NT2/D1 (cell line): Measurements from ENCODE around the gene AK4.
"Not testable (repeated sequence)": the region's sequence is repeated elsewhere in the genome, so short reads cannot be mapped to it uniquely, and the experiment has no call there.

ENCODE experiments used
- SUZ12 ChIP-seq: IDR thresholded peaks from 2 replicates; pipeline ENCODE4 v1.6.1; 2011; ENCODE audit not compliant: insufficient read length, insufficient read depth; ENCODE audit errors: extremely low read depth
- YY1 ChIP-seq: IDR thresholded peaks from 2 replicates; pipeline ENCODE4 v1.6.1; 2011; ENCODE audit not compliant: insufficient read length, insufficient read depth
- ZNF274 ChIP-seq: IDR thresholded peaks from 2 replicates; pipeline ENCODE4 v1.6.1; 2011; ENCODE audit warnings: mild to moderate bottlenecking, low read depth, low read length

GRCh38 chr1:65139793-65140192, 8.2 kb upstream of the AK4 start:
- TF ChIP-seq SUZ12, YY1, ZNF274: not testable (repeated sequence)
